Natural killer cell treated with Interleukin-12 subunit alpha and Interleukin-12 subunit beta and Interleukin-15 and Interleukin-18, amount 100 ng/mL, for 72 hours (primary cell): Measurements from ENCODE around the gene POU2F3. TPM values are rescaled to one million over a fixed set of nuclear protein-coding genes. Genes with fewer than 3 reads are reported as not detected.

ENCODE experiments used
- ATAC-seq, 2 donors: fragments of 150-1000 bp; cut with Tn5 transposase in 1 of 2; sonication (Bioruptor Pico), chemical (Tn5 transposase) in 1 of 2; 2 replicates each; pipeline ENCODE4 v1.10.0; 2021
- DNase-seq: peaks from one replicate; pipeline ENCODE4 v3.0.0; 2022; ENCODE audit warnings: low spot score
- H3K27ac Mint-ChIP-seq, 2 donors: 1 replicate in 1 of 2; 2 replicates in 1 of 2; pipeline ENCODE4 v1.8.0; 2022; ENCODE audit warnings: mixed read lengths in 2 of 2, mild to moderate bottlenecking in 1 of 2, moderate library complexity in 1 of 2
- H3K27me3 Mint-ChIP-seq, 2 donors: 1 replicate in 1 of 2; 2 replicates in 1 of 2; pipeline ENCODE4 v1.8.0; 2022; ENCODE audit warnings: mixed read lengths in 2 of 2
- H3K36me3 Mint-ChIP-seq: one replicate; pipeline ENCODE4 v1.8.0; 2022; ENCODE audit warnings: mixed read lengths
- H3K4me1 Mint-ChIP-seq, 2 donors: 1 replicate in 1 of 2; 2 replicates in 1 of 2; pipeline ENCODE4 v1.8.0; 2022; ENCODE audit warnings: low read depth in 2 of 2, mixed read lengths in 2 of 2, mild to moderate bottlenecking in 1 of 2
- H3K4me3 Mint-ChIP-seq: one replicate; pipeline ENCODE4 v1.8.0; 2022; ENCODE audit warnings: mixed read lengths
- H3K9me3 Mint-ChIP-seq: 2 replicates; pipeline ENCODE4 v1.8.0; 2022; ENCODE audit warnings: mixed read lengths
- total RNA-seq, 2 donors: library from RNA; stranded (reverse); gene quantifications; one replicate each; pipeline ENCODE4 v1.2.3, GENCODE V29; 2022

The POU2F3 gene
- total RNA-seq, 2 donors from 2014 or later: not detected

DNA sequence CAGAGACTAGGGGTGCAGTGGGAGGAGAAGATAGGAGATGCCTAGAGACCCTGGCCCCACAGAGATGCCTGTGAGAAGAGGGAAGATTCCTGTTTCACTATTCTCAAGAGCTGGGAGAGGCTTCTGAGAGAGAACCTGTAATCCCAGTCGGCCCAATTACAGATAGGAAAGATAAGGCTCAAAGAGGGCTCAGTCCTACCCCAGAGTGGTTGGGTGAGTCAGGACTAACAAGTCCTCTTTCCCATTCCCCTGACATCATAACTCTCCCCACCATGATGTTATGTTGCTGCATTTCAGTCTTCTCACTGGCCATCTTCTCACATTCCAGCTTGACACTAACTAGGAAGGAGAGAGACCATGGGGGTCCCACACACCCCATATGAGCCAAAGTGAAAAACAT is 114.1 kb downstream of the POU2F3 start:
- ATAC-seq (no peak), DNase-seq (no peak)
- peaks cover 12 to 15% of the 10 kb centered on the region in 2 donors for H3K27me3 Mint-ChIP-seq
- peaks cover 13 to 27% of the 10 kb centered on the region in 2 donors for H3K4me1 Mint-ChIP-seq
- no peaks in the 10 kb centered on the region for H3K9me3 Mint-ChIP-seq
- H3K36me3 Mint-ChIP-seq: no peaks in the 10 kb centered on the region
- no peak overlapping the region for H3K4me3 Mint-ChIP-seq
- no peak overlapping the region for H3K27ac Mint-ChIP-seq

DNA sequence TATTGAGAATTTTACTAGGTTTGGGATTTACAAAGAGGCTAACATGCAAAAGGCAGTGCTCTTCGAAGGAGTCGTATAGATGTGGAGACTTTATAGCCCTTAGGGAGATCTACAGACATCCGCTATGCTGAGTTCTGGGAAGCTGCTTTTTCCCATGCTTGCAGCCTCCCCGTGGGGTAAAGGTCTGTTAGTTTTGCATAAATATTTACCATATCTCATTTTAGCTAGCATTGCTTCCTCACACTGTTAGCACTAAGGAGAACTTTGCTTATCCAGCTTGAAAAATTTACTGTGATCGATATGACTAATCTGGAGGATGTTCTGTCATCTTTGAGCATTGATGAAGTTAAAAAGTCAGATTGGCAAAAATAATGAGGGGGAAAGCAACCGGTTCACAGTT is 114.8 kb downstream of the POU2F3 start:
- H3K27me3 Mint-ChIP-seq: peaks cover 7% of the 10 kb centered on the region in 2 donors

DNA sequence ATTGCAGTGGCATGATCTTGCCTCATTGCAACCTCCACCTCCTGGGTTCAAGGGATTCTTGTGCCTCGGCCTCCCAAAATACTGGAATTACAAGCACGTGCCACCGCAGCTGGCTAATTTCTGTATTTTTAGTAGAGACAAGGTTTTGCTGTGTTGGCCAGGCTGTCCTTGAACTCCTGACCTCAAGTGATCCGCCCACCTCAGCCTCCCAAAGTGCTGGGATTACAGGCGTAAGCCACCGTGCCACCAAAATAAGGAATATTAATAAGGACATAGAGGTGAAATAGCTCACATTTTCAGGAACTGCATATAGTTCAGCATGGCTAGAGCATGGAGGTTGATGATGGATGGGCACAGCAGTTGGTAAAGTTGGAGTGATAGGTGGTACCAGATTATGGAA is 117.7 kb downstream of the POU2F3 start:
- no peak for ATAC-seq
- H3K27ac Mint-ChIP-seq: no peak overlapping the region
- no peak for DNase-seq
- no peak overlapping the region for H3K4me3 Mint-ChIP-seq
- peaks cover 0 to 5% of the 10 kb centered on the region in 2 donors for H3K27me3 Mint-ChIP-seq
- no peaks in the 10 kb centered on the region for H3K36me3 Mint-ChIP-seq
- H3K4me1 Mint-ChIP-seq: peaks cover 23 to 25% of the 10 kb centered on the region in 2 donors
- H3K9me3 Mint-ChIP-seq: no peaks in the 10 kb centered on the region

More for the DNA sequence above, 114.8 kb downstream of the POU2F3 start:
- Mint-ChIP-seq H3K4me1 (peaks cover 16 to 27% of the 10 kb centered on the region in 2 donors), H3K9me3 (no peaks in the 10 kb centered on the region), H3K27ac (no peak overlapping the region), H3K4me3 (no peak overlapping the region), H3K36me3 (no peaks in the 10 kb centered on the region)
- ATAC-seq: no peak
- DNase-seq: no peak

- no peak for DNase-seq
- Mint-ChIP-seq H3K27ac (no peak overlapping the region), H3K36me3 (no peaks in the 10 kb centered on the region), H3K27me3 (peaks cover 0 to 3% of the 10 kb centered on the region in 2 donors), H3K9me3 (no peaks in the 10 kb centered on the region), H3K4me1 (peaks cover 18 to 23% of the 10 kb centered on the region in 2 donors), H3K4me3 (no peak overlapping the region)
- ATAC-seq: no peak
These were observed 118.8 kb downstream of the POU2F3 start for GRCh38 chr11:120358729-120359128.

DNA sequence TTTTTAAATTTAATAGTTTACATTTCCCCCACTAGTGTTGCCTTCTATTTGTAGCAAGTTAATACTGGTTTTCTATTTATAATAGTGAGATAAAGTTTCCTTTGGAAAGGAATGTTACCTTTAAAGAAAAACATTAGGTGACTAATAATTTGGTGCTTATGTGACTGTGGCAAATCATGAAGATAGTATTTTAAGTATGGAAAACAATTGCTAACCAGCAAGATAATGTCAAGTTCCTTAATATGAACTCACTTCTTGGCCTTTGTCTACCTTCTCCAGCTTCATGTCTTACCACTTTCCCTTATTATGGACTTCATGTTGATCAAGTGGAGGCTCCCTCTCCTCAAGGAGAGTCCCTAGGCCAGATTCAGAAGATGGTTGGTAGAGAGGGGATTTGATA is 123.5 kb downstream of the POU2F3 start:
- H3K36me3 Mint-ChIP-seq: no peaks in the 10 kb centered on the region
- ATAC-seq (no peak), DNase-seq (no peak)
- no peaks in the 10 kb centered on the region for H3K9me3 Mint-ChIP-seq
- no peak overlapping the region for H3K4me3 Mint-ChIP-seq
- peaks cover 0 to 4% of the 10 kb centered on the region in 2 donors for H3K27me3 Mint-ChIP-seq
- H3K27ac Mint-ChIP-seq: no peak overlapping the region
- peaks cover 6 to 10% of the 10 kb centered on the region in 2 donors for H3K4me1 Mint-ChIP-seq

GRCh38 chr11:120365512-120365911 is 125.6 kb downstream of the POU2F3 start:
- no peaks in the 10 kb centered on the region for H3K36me3 Mint-ChIP-seq
- H3K27me3 Mint-ChIP-seq: peaks cover 0 to 4% of the 10 kb centered on the region in 2 donors
- no peaks in the 10 kb centered on the region for H3K9me3 Mint-ChIP-seq
- no peak overlapping the region for H3K4me3 Mint-ChIP-seq
- H3K4me1 Mint-ChIP-seq: peaks cover 3 to 4% of the 10 kb centered on the region in 2 donors
- DNase-seq (no peak), ATAC-seq (no peak)
- H3K27ac Mint-ChIP-seq: no peak overlapping the region

Other genes starting within 250 kb of the POU2F3 start
- not detected for gene TRIM29, start 102.0 kb upstream of the POU2F3 start, total RNA-seq
- gene OAF, start 29.1 kb upstream of the POU2F3 start, total RNA-seq: 1 to 10 TPM; 1.1 to 1.9 TPM
- gene TLCD5, start 85.2 kb downstream of the POU2F3 start, total RNA-seq: under 1 TPM; 0.26 to 0.33 TPM
- gene ARHGEF12, start 96.3 kb downstream of the POU2F3 start, total RNA-seq: 10 to 100 TPM; 27.1 to 38.2 TPM